Measurements from ENCODE around the gene PERM1. TPM values are rescaled to one million over a fixed set of nuclear protein-coding genes. Genes with fewer than 3 reads are reported as not detected.

Gene PERM1
- total RNA-seq, 1 experiment from 2014 or later, result 0.39 TPM

DNA sequence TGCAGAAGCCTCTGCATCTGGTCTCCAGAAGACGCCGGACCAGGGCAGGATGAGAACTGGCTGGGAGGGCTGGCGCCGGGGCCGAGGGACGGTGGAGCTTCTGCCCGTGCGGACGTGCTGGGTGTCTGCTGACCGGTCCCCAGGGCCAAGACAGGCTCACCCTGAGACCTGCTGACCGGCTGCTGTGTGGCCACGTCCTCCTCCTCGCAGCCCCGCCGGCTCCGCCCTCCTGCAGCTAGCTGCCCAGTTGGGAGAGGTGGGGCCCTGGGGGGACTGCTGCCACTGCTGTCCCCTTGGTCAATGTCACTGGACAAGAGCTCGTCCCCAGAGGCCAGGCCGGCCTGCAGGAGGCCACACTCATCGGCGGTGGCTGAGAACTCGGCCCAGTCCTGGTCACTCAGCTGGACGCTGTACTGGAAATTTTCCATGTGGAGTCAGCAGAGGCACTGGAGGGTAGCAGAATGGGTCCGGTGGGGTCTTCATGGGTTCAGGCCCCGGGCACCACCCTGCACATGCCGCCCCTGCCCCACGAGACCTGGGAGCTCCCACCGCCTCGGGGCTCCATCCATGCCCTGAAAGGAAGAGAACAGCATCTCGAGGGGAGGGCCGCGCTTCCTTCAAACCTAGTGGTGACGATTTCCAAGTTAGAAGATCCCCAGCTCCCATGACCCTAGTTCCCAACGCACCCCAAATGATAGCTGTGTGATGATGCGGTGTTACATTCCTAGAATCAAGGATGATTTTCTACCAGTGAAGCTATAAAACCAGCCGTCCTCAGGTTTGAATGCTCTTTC, 1.1 kb downstream of the PERM1 start (continued):
- TF ChIP-seq, protein P1, sequence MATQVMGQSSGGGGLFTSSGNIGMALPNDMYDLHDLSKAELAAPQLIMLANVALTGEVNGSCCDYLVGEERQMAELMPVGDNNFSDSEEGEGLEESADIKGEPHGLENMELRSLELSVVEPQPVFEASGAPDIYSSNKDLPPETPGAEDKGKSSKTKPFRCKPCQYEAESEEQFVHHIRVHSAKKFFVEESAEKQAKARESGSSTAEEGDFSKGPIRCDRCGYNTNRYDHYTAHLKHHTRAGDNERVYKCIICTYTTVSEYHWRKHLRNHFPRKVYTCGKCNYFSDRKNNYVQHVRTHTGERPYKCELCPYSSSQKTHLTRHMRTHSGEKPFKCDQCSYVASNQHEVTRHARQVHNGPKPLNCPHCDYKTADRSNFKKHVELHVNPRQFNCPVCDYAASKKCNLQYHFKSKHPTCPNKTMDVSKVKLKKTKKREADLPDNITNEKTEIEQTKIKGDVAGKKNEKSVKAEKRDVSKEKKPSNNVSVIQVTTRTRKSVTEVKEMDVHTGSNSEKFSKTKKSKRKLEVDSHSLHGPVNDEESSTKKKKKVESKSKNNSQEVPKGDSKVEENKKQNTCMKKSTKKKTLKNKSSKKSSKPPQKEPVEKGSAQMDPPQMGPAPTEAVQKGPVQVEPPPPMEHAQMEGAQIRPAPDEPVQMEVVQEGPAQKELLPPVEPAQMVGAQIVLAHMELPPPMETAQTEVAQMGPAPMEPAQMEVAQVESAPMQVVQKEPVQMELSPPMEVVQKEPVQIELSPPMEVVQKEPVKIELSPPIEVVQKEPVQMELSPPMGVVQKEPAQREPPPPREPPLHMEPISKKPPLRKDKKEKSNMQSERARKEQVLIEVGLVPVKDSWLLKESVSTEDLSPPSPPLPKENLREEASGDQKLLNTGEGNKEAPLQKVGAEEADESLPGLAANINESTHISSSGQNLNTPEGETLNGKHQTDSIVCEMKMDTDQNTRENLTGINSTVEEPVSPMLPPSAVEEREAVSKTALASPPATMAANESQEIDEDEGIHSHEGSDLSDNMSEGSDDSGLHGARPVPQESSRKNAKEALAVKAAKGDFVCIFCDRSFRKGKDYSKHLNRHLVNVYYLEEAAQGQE (IDR thresholded peaks at IDR 0.05; ENCODE audit: low read depth), result no peak
- TF ChIP-seq YY1 (IDR thresholded peaks at IDR 0.05; ENCODE audit: extremely low read depth, insufficient replicate concordance, low read depth, low read length) (no peak), MAX (IDR thresholded peaks at IDR 0.05) (no peak), POLR2AphosphoS5 (IDR thresholded peaks at IDR 0.05; ENCODE audit: low read depth, low read length) (no peak), CBX3 (IDR thresholded peaks at IDR 0.05; ENCODE audit: low read depth) (no peak), ATF3 (IDR thresholded peaks at IDR 0.05) (no peak), SP1 (IDR thresholded peaks at IDR 0.05; ENCODE audit: low read depth) (no peak), JUND (IDR thresholded peaks at IDR 0.05) (no peak)

- CTCF ChIA-PET, result interaction anchor here (0.8 kb wide), 1 partner anchor 84 kb away, joined by 3 read pairs; no protein-coding TSS in a partner anchor
- peaks cover 10 to 18% of the 10 kb centered on the region in 2 experiments for H3K4me1 ChIP-seq (ENCODE audit: control insufficient read depth in 1 of 2, insufficient read depth in 2 of 2, low read length in 2 of 2)
These were observed 1.7 kb downstream of the PERM1 start for GRCh38 chr1:980137-980571.

More at GRCh38 chr1:980137-980571, 1.7 kb downstream of the PERM1 start:
- RAD21 ChIA-PET (ENCODE audit: low non-redundant PET in 1 of 2, low total read pairs in 2 of 2, uncharacterized antibody in 2 of 2, unreplicated experiment in 2 of 2), result no interaction called here
- DNase-seq (ENCODE audit: low read depth, low spot score) (no peak), ATAC-seq (no peak)
- Histone ChIP-seq H3K36me3 (ENCODE audit: control insufficient read depth in 1 of 2, insufficient read depth in 2 of 2, low read length in 2 of 2) (no peaks in the 10 kb centered on the region), H4K20me1 (ENCODE audit: insufficient read depth) (no peaks in the 10 kb centered on the region), H3K9me2 (ENCODE audit: insufficient read depth) (no peaks in the 10 kb centered on the region), H3K9ac (ENCODE audit: low read length) (no peak overlapping the region), H3K4me3 (replicated peaks in 1 of 2; ENCODE audit: low read depth in 1 of 2, low read length in 2 of 2) (no peak overlapping the region), H3K27ac (ENCODE audit: low read depth, low read length) (no peak overlapping the region), H3K4me2 (ENCODE audit: low read length) (no peak overlapping the region), H3K9me3 (ENCODE audit: control insufficient read depth in 1 of 2, insufficient read depth in 1 of 2, low read depth in 1 of 2, low read length in 2 of 2) (no peaks in the 10 kb centered on the region), H3K79me2 (ENCODE audit: insufficient read depth, low read length) (no peaks in the 10 kb centered on the region), H2AFZ (ENCODE audit: low read depth, low read length, poor library complexity, severe bottlenecking) (no peak overlapping the region), H3K27me3 (ENCODE audit: insufficient read depth, low read length) (no peaks in the 10 kb centered on the region)
- TF ChIP-seq EZH2 (IDR thresholded peaks at IDR 0.05) (no peak), ATF3 (IDR thresholded peaks at IDR 0.05) (no peak), RAD21 (IDR thresholded peaks at IDR 0.05; ENCODE audit: low read depth) (no peak), POLR2AphosphoS5 (IDR thresholded peaks at IDR 0.05; ENCODE audit: low read depth, low read length) (no peak), TCF7L2 (IDR thresholded peaks at IDR 0.05; ENCODE audit: borderline replicate concordance, extremely low read depth, insufficient read depth, insufficient read length) (no peak), EGR1 (IDR thresholded peaks at IDR 0.05; ENCODE audit: low read depth) (no peak), POLR2A (IDR thresholded peaks at IDR 0.05; ENCODE audit: borderline replicate concordance, extremely low read depth, insufficient read depth, insufficient read length) (no peak)
- TF ChIP-seq, protein P2, sequence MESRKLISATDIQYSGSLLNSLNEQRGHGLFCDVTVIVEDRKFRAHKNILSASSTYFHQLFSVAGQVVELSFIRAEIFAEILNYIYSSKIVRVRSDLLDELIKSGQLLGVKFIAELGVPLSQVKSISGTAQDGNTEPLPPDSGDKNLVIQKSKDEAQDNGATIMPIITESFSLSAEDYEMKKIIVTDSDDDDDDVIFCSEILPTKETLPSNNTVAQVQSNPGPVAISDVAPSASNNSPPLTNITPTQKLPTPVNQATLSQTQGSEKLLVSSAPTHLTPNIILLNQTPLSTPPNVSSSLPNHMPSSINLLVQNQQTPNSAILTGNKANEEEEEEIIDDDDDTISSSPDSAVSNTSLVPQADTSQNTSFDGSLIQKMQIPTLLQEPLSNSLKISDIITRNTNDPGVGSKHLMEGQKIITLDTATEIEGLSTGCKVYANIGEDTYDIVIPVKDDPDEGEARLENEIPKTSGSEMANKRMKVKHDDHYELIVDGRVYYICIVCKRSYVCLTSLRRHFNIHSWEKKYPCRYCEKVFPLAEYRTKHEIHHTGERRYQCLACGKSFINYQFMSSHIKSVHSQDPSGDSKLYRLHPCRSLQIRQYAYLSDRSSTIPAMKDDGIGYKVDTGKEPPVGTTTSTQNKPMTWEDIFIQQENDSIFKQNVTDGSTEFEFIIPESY (IDR thresholded peaks at IDR 0.05; ENCODE audit: extremely low read depth, insufficient replicate concordance, low read length), result no peak
- intact Hi-C loops (cut with micrococcal nuclease), result loop anchor here (5.0 kb wide), 1 partner anchor 82 kb away; no protein-coding TSS in a partner anchor
- no TSS peak for BruUV-seq (replicated peaks)
- POLR2A ChIA-PET, result no interaction called here

Measured in HCT116 (cell line).